HPDE6-E6E7 (cell line): ENCODE measurements around the gene MAZ.

Experiments used
- DNase-seq: peaks from one replicate; pipeline ENCODE4 v3.0.0; 2011; ENCODE audit warnings: missing footprints; ENCODE audit errors: extremely low spot score

MAZ gene

GRCh38 chr16:29857133-29857760, 50.9 kb downstream of the MAZ start:
- no peak for DNase-seq

- DNase-seq = no peak
Measured at GRCh38 chr16:29858149-29858849, 52.0 kb downstream of the MAZ start.

GRCh38 chr16:29858974-29859373, 52.6 kb downstream of the MAZ start:
- DNase-seq = no peak

- no peak for DNase-seq
Measured at GRCh38 chr16:29860218-29860617, 53.9 kb downstream of the MAZ start.
